K562 (cell line): ENCODE data around the gene IL12RB1. TPM values are rescaled to one million over a fixed set of nuclear protein-coding genes. Genes with fewer than 3 reads are reported as not detected.

Source experiments
- CGGBP1 ChIP-seq: fragments of 250-450 bp; sonication (Bioruptor Pico); IDR thresholded peaks from 2 replicates; pipeline ENCODE4 v1.9.0; 2021; ENCODE audit warnings: mild to moderate bottlenecking
- CTCF ChIP-seq, 3 experiments: IDR thresholded peaks in 2 of 3; conservative IDR thresholded peaks in 1 of 3; 2 replicates each; pipeline ENCODE4 v1.5.1; 2011 to 2012; ENCODE audit warnings: low read length in 3 of 3, mild to moderate bottlenecking in 3 of 3, control low read depth in 2 of 3, improper control_type of control experiment in 1 of 3, inconsistent platforms in 1 of 3, low read depth in 1 of 3, mixed read lengths in 1 of 3, moderate library complexity in 1 of 3; ENCODE audit not compliant: insufficient read depth in 2 of 3
- DEAF1 ChIP-seq: fragments of 450-650 bp; formaldehyde crosslinking; IDR thresholded peaks from 2 replicates; pipeline ENCODE4 v1.4.0; 2020; ENCODE audit warnings: mild to moderate bottlenecking, moderate library complexity
- DNMT1 ChIP-seq: fragments of 450-650 bp; IDR thresholded peaks from 2 replicates; pipeline ENCODE4 v1.6.1; 2016; ENCODE audit warnings: antibody characterized with exemption, mild to moderate bottlenecking
- GABPB1 ChIP-seq: sonication (generic); formaldehyde crosslinking; IDR thresholded peaks from 2 replicates; pipeline ENCODE4 v1.8.0; 2022; ENCODE audit warnings: mild to moderate bottlenecking, missing genetic modification reagents
- MAX ChIP-seq: sonication (generic); formaldehyde crosslinking; IDR thresholded peaks from 2 replicates; pipeline ENCODE4 v1.9.0; 2022; ENCODE audit warnings: mild to moderate bottlenecking, missing genetic modification reagents
- NR2C2 ChIP-seq, 2 experiments: fragments of 200-800 bp in 1 of 2; sonication (Bioruptor generic) in 1 of 2; sonication (generic) in 1 of 2; formaldehyde crosslinking in 1 of 2; IDR thresholded peaks; 2 replicates each; pipeline versions ENCODE4 v1.6.1 to v1.8.0; 2016 to 2022; ENCODE audit warnings: mild to moderate bottlenecking in 1 of 2, missing compliant biosample characterization in 1 of 2, missing genetic modification characterization in 1 of 2, missing genetic modification reagents in 1 of 2
- PHF21A ChIP-seq: fragments of 450-650 bp; IDR thresholded peaks from 2 replicates; pipeline ENCODE4 v1.6.1; 2017; ENCODE audit warnings: low read depth, borderline replicate concordance
- PRPF4 ChIP-seq: fragments of 200-400 bp; formaldehyde crosslinking; IDR thresholded peaks from one replicate; pipeline ENCODE4 v1.6.1; 2017; ENCODE audit warnings: low read length, low read depth, mild to moderate bottlenecking; ENCODE audit not compliant: insufficient read depth, poor library complexity, severe bottlenecking
- RBM39 ChIP-seq: fragments of 200-400 bp; formaldehyde crosslinking; optimal IDR thresholded peaks from 2 replicates; pipeline ENCODE3; 2018; ENCODE audit warnings: low read depth, low read length
- SMAD3 ChIP-seq: fragments of 450-650 bp; formaldehyde crosslinking; conservative IDR thresholded peaks from 2 replicates; pipeline ENCODE4 v1.4.0; 2020; ENCODE audit warnings: mild to moderate bottlenecking
- TAF9B ChIP-seq: fragments of 450-650 bp; IDR thresholded peaks from 2 replicates; pipeline ENCODE4 v1.6.1; 2018; ENCODE audit warnings: mild to moderate bottlenecking; ENCODE audit not compliant: partially characterized antibody
- TCF15 ChIP-seq: fragments of 250-450 bp; sonication (Bioruptor Pico); IDR thresholded peaks from 2 replicates; pipeline ENCODE4 v1.8.0; 2022; ENCODE audit warnings: moderate library complexity, mild to moderate bottlenecking, inconsistent platforms
- TCF7L2 ChIP-seq: fragments of 150-350 bp; IDR thresholded peaks from 2 replicates; pipeline ENCODE4 v1.6.1; 2016; ENCODE audit warnings: low read depth, mild to moderate bottlenecking, low read length, moderate library complexity
- U2AF2 ChIP-seq: fragments of 200-400 bp; formaldehyde crosslinking; optimal IDR thresholded peaks from 2 replicates; pipeline ENCODE3; 2017; ENCODE audit warnings: low read depth, mild to moderate bottlenecking, low read length
- XRCC4 ChIP-seq: IDR thresholded peaks from one replicate; pipeline ENCODE4 v1.6.1; 2011; ENCODE audit not compliant: insufficient read depth, insufficient read length; ENCODE audit errors: extremely low read depth
- ZBTB49 ChIP-seq: sonication (generic); formaldehyde crosslinking; IDR thresholded peaks from 2 replicates; pipeline ENCODE4 v1.8.0; 2022; ENCODE audit warnings: missing genetic modification reagents, mild to moderate bottlenecking, borderline replicate concordance
- ZKSCAN3 ChIP-seq: fragments of 250-450 bp; sonication (Bioruptor Pico); IDR thresholded peaks from 2 replicates; pipeline ENCODE4 v1.4.0; 2020
- ZNF75A ChIP-seq: fragments of 450-650 bp; formaldehyde crosslinking; IDR thresholded peaks from 2 replicates; pipeline ENCODE4 v1.4.0; 2020; ENCODE audit warnings: mild to moderate bottlenecking
- ZNF76 ChIP-seq: fragments of 250-450 bp; sonication (Bioruptor Pico); IDR thresholded peaks from 2 replicates; pipeline ENCODE4 v1.4.0; 2020; ENCODE audit warnings: mild to moderate bottlenecking, moderate library complexity, borderline replicate concordance
- ZNF77 ChIP-seq: fragments of 250-450 bp; sonication (Bioruptor Pico); IDR thresholded peaks from 2 replicates; pipeline ENCODE4 v1.5.0; 2020
- ZNF830 ChIP-seq: fragments of 250-450 bp; sonication (Bioruptor Pico); IDR thresholded peaks from 2 replicates; pipeline ENCODE4 v1.5.0; 2021; ENCODE audit warnings: mild to moderate bottlenecking
- polyA plus RNA-seq, 8 experiments: library from polyadenylated mRNA; depleted of rRNA in 4 of 8; stranded (reverse) in 5 of 8; unstranded in 3 of 8; fragments of >200 nt; fragmentation: Nextera tagmentation in 2 of 8; fragmentation: Illumina TruSeq in 1 of 8; extraction: Ambion mirVana in 2 of 8; extraction: Trizol in 1 of 8; gene quantifications; 2 replicates each; pipeline versions ENCODE4 v1.2.1 to v1.2.3, GENCODE V29; 2011 to 2014; ENCODE audit warnings: inconsistent platforms in 1 of 8, missing spikeins in 1 of 8
- total RNA-seq, 7 experiments: library from RNA; depleted of rRNA in 6 of 7; stranded (reverse); fragments of >200 nt in 6 of 7; fragmentation: Illumina TruSeq in 2 of 7; extraction: Trizol in 2 of 7; gene quantifications; 2 replicates each; pipeline versions ENCODE4 v1.2.1 to v1.2.3, GENCODE V29; 2011 to 2021; ENCODE audit warnings: low replicate concordance in 1 of 7

Gene IL12RB1
- total and polyA plus RNA-seq, 9 of the 15 experiments (the other 6 are each of a cell fraction or from before 2014, with no cell fraction given), result 0.04 to 0.07 (median 0.06) TPM; not detected in 5

GRCh38 chr19:18093439-18094161 lies 6.9 kb upstream of the IL12RB1 start (continued):
- no peak for TF ChIP-seq ZBTB49 (CRISPR knock-in tag)
- no peak for TF ChIP-seq U2AF2
- TF ChIP-seq ZNF76 (CRISPR knock-in tag), result no peak
- no peak for TF ChIP-seq GABPB1 (CRISPR knock-in tag)
- no peak for TF ChIP-seq DNMT1
- TF ChIP-seq CGGBP1 (CRISPR knock-in tag), result no peak
- no peak for TF ChIP-seq RBM39
- TF ChIP-seq TCF7L2, result no peak
- no peak for TF ChIP-seq XRCC4
- TF ChIP-seq CTCF (IDR thresholded peaks at IDR 0.05 in 2 of 3, conservative IDR thresholded peaks at IDR 0.05 in 1 of 3; ENCODE audit: insufficient read depth in 2 of 3, low read depth in 1 of 3, low read length in 3 of 3), result no peak
- no peak for TF ChIP-seq SMAD3 (CRISPR knock-in tag)
- TF ChIP-seq TAF9B, result no peak
- no peak for TF ChIP-seq ZNF830
- TF ChIP-seq ZNF75A (CRISPR knock-in tag), result no peak
- TF ChIP-seq ZKSCAN3 (CRISPR knock-in tag), result no peak
- TF ChIP-seq DEAF1, result no peak
- peak; percentile 53 for TF ChIP-seq MAX (CRISPR knock-in tag)
- TF ChIP-seq NR2C2 (CRISPR knock-in tag; IDR thresholded peaks at IDR 0.05), result no peak
- no peak for TF ChIP-seq NR2C2 (tag; IDR thresholded peaks at IDR 0.05)
- no peak for TF ChIP-seq ZNF77 (CRISPR knock-in tag)
- no peak for TF ChIP-seq PHF21A
- TF ChIP-seq PRPF4, result no peak
- no peak for TF ChIP-seq TCF15 (CRISPR knock-in tag)
